NB4 (cell line): Measurements from ENCODE around the gene HDAC9.

ENCODE experiments used
- CTCF ChIP-seq: IDR thresholded peaks from one replicate; pipeline ENCODE4 v1.5.1; 2012; ENCODE audit warnings: low read depth, low read length
- POLR2A ChIP-seq: IDR thresholded peaks from 2 replicates; pipeline ENCODE4 v1.6.1; 2011; ENCODE audit warnings: mild to moderate bottlenecking; ENCODE audit not compliant: insufficient read length; ENCODE audit errors: extremely low read depth

GRCh38 chr7:18637516-18637915 lies 142.0 kb downstream of the HDAC9 start:
- TF ChIP-seq POLR2A (no peak), CTCF (no peak)
